Hematopoietic multipotent progenitor cell treated with erythropoietin and hydrocortisone succinate and interleukin-3 and kit ligand, for 6 days (in vitro differentiated cells): ENCODE results near the gene KRR1.
"Not testable (repeated sequence)": the region's sequence is repeated elsewhere in the genome, so short reads cannot be mapped to it uniquely, and the experiment has no call there.

Source experiments
- DNase-seq: peaks from one replicate; pipeline ENCODE4 v3.0.0-alpha.2; 2015

The KRR1 gene

GRCh38 chr12:75474116-75474515 is 37.3 kb downstream of the KRR1 start:
- DNase-seq: no peak

- DNase-seq: peak; percentile 79
These were observed 39.2 kb downstream of the KRR1 start for GRCh38 chr12:75471902-75472890.

GRCh38 chr12:75460204-75460603 is 51.2 kb downstream of the KRR1 start:
- DNase-seq: no peak

- DNase-seq: no peak
These were observed 51.7 kb downstream of the KRR1 start for GRCh38 chr12:75459755-75460154.

GRCh38 chr12:75457866-75458265 is 53.5 kb downstream of the KRR1 start:
- DNase-seq: not testable (repeated sequence)

- DNase-seq: peak; percentile 25
These were observed 54.2 kb downstream of the KRR1 start for GRCh38 chr12:75457191-75457590.

- no peak for DNase-seq
These were observed 55.6 kb downstream of the KRR1 start for GRCh38 chr12:75455839-75456238.

GRCh38 chr12:75452675-75453330 is 58.6 kb downstream of the KRR1 start:
- no peak for DNase-seq

GRCh38 chr12:75447691-75448393 is 63.6 kb downstream of the KRR1 start:
- no peak for DNase-seq

GRCh38 chr12:75446857-75447256 is 64.6 kb downstream of the KRR1 start:
- no peak for DNase-seq

- DNase-seq: not testable (repeated sequence)
These were observed 66.3 kb downstream of the KRR1 start for GRCh38 chr12:75445137-75445507.

GRCh38 chr12:75444429-75445136 is 66.8 kb downstream of the KRR1 start:
- DNase-seq: no peak

GRCh38 chr12:75443709-75444108 is 67.7 kb downstream of the KRR1 start:
- no peak for DNase-seq

GRCh38 chr12:75442454-75442853 is 69.0 kb downstream of the KRR1 start:
- DNase-seq: not testable (repeated sequence)

- DNase-seq: not testable (repeated sequence)
These were observed 69.5 kb downstream of the KRR1 start for GRCh38 chr12:75441687-75442449.
